GM12872 (cell line): ENCODE data around the gene LCN10.

Source experiments
- CTCF ChIP-seq: IDR thresholded peaks from 3 replicates; pipeline ENCODE4 v1.5.1; 2011; ENCODE audit warnings: low read depth, mild to moderate bottlenecking, low read length, moderate library complexity; ENCODE audit not compliant: insufficient read depth

Gene LCN10

GRCh38 chr9:136707849-136708517 lies 34.8 kb downstream of the LCN10 start:
- TF ChIP-seq CTCF, result no peak

- TF ChIP-seq CTCF, result no peak
Measured at GRCh38 chr9:136707011-136707410, 35.7 kb downstream of the LCN10 start.

- TF ChIP-seq CTCF, result no peak
Measured at GRCh38 chr9:136705564-136705963, 37.2 kb downstream of the LCN10 start.

GRCh38 chr9:136703276-136703860 lies 39.4 kb downstream of the LCN10 start:
- TF ChIP-seq CTCF, result no peak

- no peak for TF ChIP-seq CTCF
Measured at GRCh38 chr9:136701668-136702053, 41.1 kb downstream of the LCN10 start.

- no peak for TF ChIP-seq CTCF
Measured at GRCh38 chr9:136700959-136701667, 41.6 kb downstream of the LCN10 start.

GRCh38 chr9:136700304-136700703 lies 42.4 kb downstream of the LCN10 start:
- no peak for TF ChIP-seq CTCF
